K562 (cell line): ENCODE data around the gene ROBO2.

Experiments
- CHAMP1 ChIP-seq: fragments of 450-650 bp; IDR thresholded peaks from 2 replicates; pipeline ENCODE4 v1.6.1; 2016; ENCODE audit warnings: mild to moderate bottlenecking
- CTCF ChIP-seq, 3 experiments: IDR thresholded peaks in 2 of 3; conservative IDR thresholded peaks in 1 of 3; 2 replicates each; pipeline ENCODE4 v1.5.1; 2011 to 2012; ENCODE audit warnings: low read length in 3 of 3, mild to moderate bottlenecking in 3 of 3, control low read depth in 2 of 3, improper control_type of control experiment in 1 of 3, inconsistent platforms in 1 of 3, low read depth in 1 of 3, mixed read lengths in 1 of 3, moderate library complexity in 1 of 3; ENCODE audit not compliant: insufficient read depth in 2 of 3
- FOS ChIP-seq: IDR thresholded peaks from 3 replicates; pipeline ENCODE4 v1.6.1; 2011; ENCODE audit not compliant: insufficient read length; ENCODE audit errors: extremely low read depth
- JUNB ChIP-seq: fragments of 450-650 bp; formaldehyde crosslinking; conservative IDR thresholded peaks from 2 replicates; pipeline ENCODE4 v1.4.0; 2020; ENCODE audit warnings: mild to moderate bottlenecking
- MAFK ChIP-seq: IDR thresholded peaks from 2 replicates; pipeline ENCODE4 v1.6.1; 2011; ENCODE audit warnings: low read length, improper control_type of control experiment
- POLR2AphosphoS2 ChIP-seq: IDR thresholded peaks from 2 replicates; pipeline ENCODE4 v1.6.1; 2012; ENCODE audit warnings: low read length, improper control_type of control experiment
- SP1 ChIP-seq: sonication (generic); formaldehyde crosslinking; IDR thresholded peaks from 2 replicates; pipeline ENCODE4 v1.8.1; 2022; ENCODE audit warnings: mild to moderate bottlenecking, missing genetic modification reagents
- ZFP30 ChIP-seq: fragments of 250-450 bp; sonication (Bioruptor Pico); IDR thresholded peaks from 2 replicates; pipeline ENCODE4 v1.8.0; 2022; ENCODE audit warnings: moderate library complexity, mild to moderate bottlenecking, inconsistent platforms, borderline replicate concordance
- ZNF239 ChIP-seq: fragments of 250-450 bp; sonication (Bioruptor Pico); IDR thresholded peaks from 2 replicates; pipeline ENCODE4 v1.4.0; 2020; ENCODE audit warnings: mild to moderate bottlenecking
- ZNF253 ChIP-seq: fragments of 250-450 bp; sonication (Bioruptor Pico); conservative IDR thresholded peaks from 2 replicates; pipeline ENCODE4 v1.6.1; 2021; ENCODE audit warnings: mild to moderate bottlenecking

- TF ChIP-seq ZFP30 (CRISPR knock-in tag) (no peak), JUNB (no peak), POLR2AphosphoS2 (no peak), ZNF253 (CRISPR knock-in tag) (no peak), CHAMP1 (no peak), CTCF (IDR thresholded peaks at IDR 0.05 in 2 of 3, conservative IDR thresholded peaks at IDR 0.05 in 1 of 3; ENCODE audit: insufficient read depth in 2 of 3, low read depth in 1 of 3, low read length in 3 of 3) (no peak), ZNF239 (CRISPR knock-in tag) (no peak), SP1 (CRISPR knock-in tag) (no peak), FOS (no peak), MAFK (no peak)
Measured at GRCh38 chr3:77259694-77260093, 219.8 kb downstream of the ROBO2 start.
